GM12872 (cell line): ENCODE results near the gene ARRDC2.

Experiments used
- CTCF ChIP-seq: IDR thresholded peaks from 3 replicates; pipeline ENCODE4 v1.5.1; 2011; ENCODE audit warnings: low read depth, mild to moderate bottlenecking, low read length, moderate library complexity; ENCODE audit not compliant: insufficient read depth

ARRDC2 gene

GRCh38 chr19:18016209-18016910, 8.4 kb downstream of the ARRDC2 start:
- TF ChIP-seq CTCF = no peak

- TF ChIP-seq CTCF = no peak
Observed at GRCh38 chr19:18017275-18018083, 9.5 kb downstream of the ARRDC2 start.

GRCh38 chr19:18020212-18021085, 12.5 kb downstream of the ARRDC2 start:
- TF ChIP-seq CTCF = no peak

- no peak for TF ChIP-seq CTCF
Observed at GRCh38 chr19:18021121-18021755, 13.3 kb downstream of the ARRDC2 start.

- no peak for TF ChIP-seq CTCF
Observed at GRCh38 chr19:18023622-18024251, 15.8 kb downstream of the ARRDC2 start.

GRCh38 chr19:18027151-18027550, 19.2 kb downstream of the ARRDC2 start:
- TF ChIP-seq CTCF = no peak
